Ectodermal cell (in vitro differentiated cells): Measurements from ENCODE around the gene TNFAIP1.

Experiments used
- H3K27ac ChIP-seq: 2 replicates; pipeline ENCODE4 v1.7.0; 2013; ENCODE audit warnings: mild to moderate bottlenecking, low read depth, low read length; ENCODE audit not compliant: insufficient read depth, poor library complexity, severe bottlenecking
- H3K27me3 ChIP-seq: 2 replicates; pipeline ENCODE4 v1.7.0; 2013; ENCODE audit warnings: mild to moderate bottlenecking, low read length; ENCODE audit not compliant: insufficient read depth, control insufficient read depth, poor library complexity, severe bottlenecking
- H3K36me3 ChIP-seq: one replicate; pipeline ENCODE4 v1.7.0; 2013; ENCODE audit warnings: low read length; ENCODE audit not compliant: control insufficient read depth, insufficient read depth
- H3K4me1 ChIP-seq: one replicate; pipeline ENCODE4 v1.7.0; 2013; ENCODE audit warnings: low read length; ENCODE audit not compliant: control insufficient read depth, insufficient read depth
- H3K4me3 ChIP-seq: 2 replicates; pipeline ENCODE4 v1.7.0; 2013; ENCODE audit warnings: low read depth, low read length, control low read depth; ENCODE audit not compliant: insufficient read depth
- H3K9me3 ChIP-seq: 2 replicates; pipeline ENCODE4 v1.7.0; 2013; ENCODE audit warnings: mild to moderate bottlenecking, low read length, moderate library complexity; ENCODE audit not compliant: control insufficient read depth
- WGBS, 2 experiments: methylation state at CpG; one replicate each; pipeline ENCODE4 v1.1.7; 2013; ENCODE audit warnings: missing lambda C conversion rate in 2 of 2; 5-methylcytosine and 5-hydroxymethylcytosine counted together

The TNFAIP1 gene

DNA sequence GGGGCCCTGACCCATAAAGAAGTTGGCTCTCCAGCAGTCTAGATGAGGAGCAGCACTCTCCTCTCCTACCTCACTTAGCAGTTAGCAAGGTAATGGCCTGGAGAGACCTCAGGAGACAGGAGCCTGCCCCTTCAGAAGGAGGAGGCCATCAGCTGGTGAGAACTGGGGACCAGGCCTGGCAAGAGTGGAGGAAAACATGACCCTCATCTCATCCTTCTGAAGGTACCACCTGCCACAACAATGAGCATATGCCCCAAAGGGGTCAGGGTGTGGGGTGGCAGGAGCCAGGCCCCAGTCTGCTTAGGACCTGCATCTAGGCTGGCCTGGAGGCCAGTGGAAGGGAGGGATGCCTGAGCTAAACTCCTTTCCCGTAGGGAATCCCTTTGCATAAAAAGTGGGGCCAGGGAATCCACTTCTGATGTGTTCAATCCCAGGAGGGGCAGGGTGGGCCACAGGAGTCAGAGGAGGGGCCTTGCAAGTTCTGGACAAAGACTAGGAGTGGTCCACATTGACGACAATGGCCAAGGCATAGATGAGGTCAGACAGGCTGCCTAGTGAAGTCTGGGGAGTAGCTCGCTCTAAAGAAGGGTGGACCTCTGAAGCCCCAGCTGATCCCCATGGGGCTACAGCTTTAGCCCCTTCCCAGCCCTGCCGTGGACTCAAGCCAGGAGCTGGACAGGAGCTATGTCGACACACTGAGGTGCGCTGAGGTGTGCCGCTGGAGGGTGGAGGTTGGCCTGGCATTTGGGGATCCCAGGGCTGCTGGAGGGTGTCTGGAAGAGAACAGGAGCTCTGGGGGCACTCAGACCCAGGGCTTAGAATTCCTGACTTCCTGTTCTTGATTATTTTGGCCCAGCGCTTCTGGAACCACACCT, 28.5 kb downstream of the TNFAIP1 start:
- Histone ChIP-seq H3K27me3 (no peaks in the 10 kb centered on the region), H3K9me3 (no peaks in the 10 kb centered on the region), H3K36me3 (peaks cover 11% of the 10 kb centered on the region), H3K27ac (no peak overlapping the region), H3K4me3 (no peak overlapping the region), H3K4me1 (no peaks in the 10 kb centered on the region)
- WGBS, 2 experiments, result 93 to 96% methylated on average over 8 of the region's 8 CpGs

- peaks cover 11% of the 10 kb centered on the region for H3K36me3 ChIP-seq
- H3K4me3 ChIP-seq, result no peak within 1 kb of the TSS
- no peak within 1 kb of the TSS for H3K27ac ChIP-seq
- WGBS, 2 experiments, result 90 to 92% methylated on average over 12 to 13 of the region's 13 CpGs
- no peaks in the 10 kb centered on the region for H3K9me3 ChIP-seq
- peaks cover 4% of the 10 kb centered on the region for H3K4me1 ChIP-seq
- no peaks in the 10 kb centered on the region for H3K27me3 ChIP-seq
These were observed 29.3 kb downstream of the TNFAIP1 start, which contains the start of gene SEBOX for GRCh38 chr17:28364665-28365363. SEBOX (minus strand) TSS chr17:28365199; CDS start chr17:28365151, 48 bp downstream.

DNA sequence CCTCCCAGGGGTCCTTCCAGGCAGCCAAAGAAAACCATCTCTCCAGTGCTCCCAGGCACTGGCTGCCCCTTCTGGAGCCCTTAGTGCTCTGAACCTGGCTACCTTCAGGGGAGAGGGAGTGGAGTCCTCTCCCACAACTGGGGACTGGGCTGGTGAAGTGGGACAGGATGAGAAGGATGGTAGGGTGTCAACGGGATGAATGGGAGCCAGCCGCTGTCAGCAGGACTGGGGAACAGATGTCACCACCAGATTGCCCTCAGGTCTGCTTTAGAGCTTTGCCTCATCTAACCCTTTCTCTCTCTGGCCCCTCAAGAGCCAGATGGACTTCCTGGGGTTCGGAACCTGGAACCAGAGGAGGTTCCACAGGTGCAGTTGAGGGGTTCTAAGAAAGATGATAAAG, 29.9 kb downstream of the TNFAIP1 start:
- H3K4me1 ChIP-seq, result peaks cover 9% of the 10 kb centered on the region
- H3K9me3 ChIP-seq, result no peaks in the 10 kb centered on the region
- peaks cover 6% of the 10 kb centered on the region for H3K36me3 ChIP-seq
- H3K27ac ChIP-seq, result no peak overlapping the region
- H3K27me3 ChIP-seq, result no peaks in the 10 kb centered on the region
- no peak overlapping the region for H3K4me3 ChIP-seq
- WGBS, 2 experiments, result 88 to 93% methylated on average over 3 of the region's 3 CpGs

GRCh38 chr17:28366605-28367004, 31.0 kb downstream of the TNFAIP1 start:
- Histone ChIP-seq H3K27me3 (no peaks in the 10 kb centered on the region), H3K4me3 (no peak overlapping the region), H3K9me3 (no peaks in the 10 kb centered on the region), H3K27ac (no peak overlapping the region), H3K36me3 (no peaks in the 10 kb centered on the region), H3K4me1 (peaks cover 13% of the 10 kb centered on the region)
- WGBS, 2 experiments, result 82% methylated on average over 1 of the region's 1 CpG

DNA sequence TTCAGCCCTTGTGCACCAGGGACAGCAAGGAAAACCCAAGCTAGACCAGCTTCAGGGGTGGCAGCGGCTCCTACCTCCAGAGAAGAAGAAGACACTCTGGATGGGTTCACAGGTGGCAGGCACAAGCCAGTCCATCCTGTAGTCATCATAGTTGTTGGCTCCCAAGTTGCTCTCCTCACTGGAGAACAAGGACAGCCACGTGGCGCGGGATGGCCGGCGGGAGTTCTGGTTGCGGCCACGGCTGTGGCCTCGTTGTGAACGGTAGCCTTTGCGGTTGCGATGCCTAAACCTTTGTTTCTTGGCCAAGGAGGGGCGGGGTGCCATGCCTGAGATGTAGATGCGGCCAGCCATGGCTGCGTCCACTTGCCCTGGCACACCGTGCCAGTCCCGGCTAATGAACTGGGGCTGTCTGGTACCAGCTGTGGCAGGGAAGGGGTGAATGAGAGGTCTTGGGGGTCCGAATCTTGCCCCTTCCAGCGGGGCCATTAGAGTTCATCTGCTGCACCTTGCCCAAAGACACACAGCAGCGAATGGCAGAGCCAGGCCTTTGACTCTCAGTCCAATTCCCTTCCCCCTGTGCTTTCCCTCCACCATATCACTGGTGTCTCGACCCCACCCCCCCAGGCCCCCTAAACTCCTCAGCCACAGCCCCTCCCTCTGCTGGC, 32.2 kb downstream of the TNFAIP1 start:
- peaks cover 13% of the 10 kb centered on the region for H3K4me1 ChIP-seq
- no peaks in the 10 kb centered on the region for H3K36me3 ChIP-seq
- H3K27me3 ChIP-seq, result peaks cover 11% of the 10 kb centered on the region
- H3K4me3 ChIP-seq, result no peak overlapping the region
- WGBS, 2 experiments, result 91 to 92% methylated on average over 21 of the region's 21 CpGs
- H3K27ac ChIP-seq, result no peak overlapping the region
- H3K9me3 ChIP-seq, result no peaks in the 10 kb centered on the region

DNA sequence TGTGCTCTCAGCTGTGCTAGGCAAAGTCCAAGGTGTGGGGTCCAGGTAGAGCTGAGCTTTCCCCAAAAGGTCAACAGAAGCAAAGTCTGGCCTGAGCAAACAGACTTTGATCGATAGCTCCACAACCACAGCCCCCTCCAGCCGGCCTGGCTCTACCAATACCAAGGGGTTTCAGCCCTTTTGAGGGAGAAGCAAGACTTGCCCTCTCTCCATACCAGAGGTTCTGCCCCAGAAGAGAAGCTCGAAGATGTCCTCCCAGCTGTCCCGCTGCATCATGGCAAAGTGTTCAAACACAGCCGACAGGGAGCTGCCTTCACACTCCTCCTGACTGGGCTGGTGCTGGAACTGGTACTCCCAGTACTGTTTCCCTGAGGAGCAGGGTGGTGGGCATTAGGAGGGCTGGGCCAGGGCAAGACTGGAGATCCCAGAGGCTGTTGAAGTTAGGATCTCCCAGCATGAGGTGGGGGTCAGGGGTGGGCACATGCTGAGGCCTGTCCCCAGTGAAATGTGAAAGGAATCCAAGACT, 32.8 kb downstream of the TNFAIP1 start:
- no peaks in the 10 kb centered on the region for H3K36me3 ChIP-seq
- no peak overlapping the region for H3K4me3 ChIP-seq
- peaks cover 17% of the 10 kb centered on the region for H3K27me3 ChIP-seq
- H3K4me1 ChIP-seq, result peaks cover 13% of the 10 kb centered on the region
- H3K9me3 ChIP-seq, result no peaks in the 10 kb centered on the region
- 90 to 96% methylated on average over 5 of the region's 5 CpGs for WGBS, 2 experiments
- H3K27ac ChIP-seq, result no peak overlapping the region

DNA sequence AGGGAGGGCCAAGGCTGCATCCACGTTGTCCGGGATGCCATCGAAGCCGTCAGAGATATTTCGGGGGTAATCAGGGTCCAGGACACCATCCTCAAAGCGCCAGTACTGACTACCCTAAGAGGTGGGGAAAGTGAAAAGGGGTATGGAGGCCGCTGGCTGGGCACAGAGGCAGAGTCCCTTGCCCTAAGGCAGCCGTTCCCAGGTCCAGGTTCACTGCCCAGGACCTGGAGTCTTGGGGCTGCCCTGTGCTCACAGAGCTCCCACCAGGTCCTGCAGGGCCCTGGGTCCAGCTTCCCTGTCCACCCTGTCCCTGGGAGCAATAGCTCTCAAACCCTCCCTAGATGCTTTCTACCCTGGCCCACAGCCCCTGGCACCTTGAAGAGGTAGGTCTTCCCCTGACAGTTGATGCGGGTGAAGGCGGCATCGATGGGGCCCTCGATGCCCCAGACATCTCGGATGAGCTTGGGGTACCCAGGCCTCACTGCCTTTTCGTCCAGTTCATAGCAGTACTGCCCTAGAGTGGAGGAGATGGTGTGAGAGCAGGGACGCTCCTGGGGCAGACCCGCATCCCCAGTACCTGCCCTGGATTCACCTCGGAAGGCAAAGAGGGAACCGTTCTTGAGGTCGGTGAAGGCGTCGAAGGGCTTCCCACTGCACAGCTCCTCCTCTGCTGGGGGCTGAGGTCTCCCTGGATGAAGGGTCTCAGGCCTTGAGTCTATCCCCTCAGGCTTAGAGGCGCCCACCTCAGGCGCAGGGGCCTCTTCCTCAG, 33.5 kb downstream of the TNFAIP1 start:
- Histone ChIP-seq H3K27ac (no peak overlapping the region), H3K4me1 (peaks cover 13% of the 10 kb centered on the region), H3K4me3 (no peak overlapping the region), H3K9me3 (no peaks in the 10 kb centered on the region), H3K36me3 (no peaks in the 10 kb centered on the region), H3K27me3 (peaks cover 24% of the 10 kb centered on the region)
- WGBS, 2 experiments, result 92 to 95% methylated on average over 23 of the region's 23 CpGs

DNA sequence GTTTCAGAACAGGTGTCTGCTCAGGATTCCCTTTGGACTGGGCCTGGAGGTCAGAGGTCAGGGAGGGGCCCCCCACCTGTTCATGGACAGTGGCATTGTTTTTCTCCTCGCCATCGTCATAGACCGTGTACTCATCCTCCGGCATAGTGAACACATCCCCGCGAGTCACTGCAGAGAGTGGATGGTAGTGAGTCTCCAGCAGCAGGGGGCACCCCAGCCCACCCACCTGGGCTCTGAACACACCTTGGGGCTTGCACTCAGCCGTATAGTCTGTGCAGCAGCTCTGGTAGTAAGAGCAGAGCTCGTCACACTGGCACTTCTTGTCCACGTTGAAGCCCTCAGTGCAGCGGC, 34.1 kb downstream of the TNFAIP1 start:
- H3K4me3 ChIP-seq, result no peak overlapping the region
- 83 to 87% methylated on average over 10 of the region's 10 CpGs for WGBS, 2 experiments
- no peaks in the 10 kb centered on the region for H3K36me3 ChIP-seq
- H3K4me1 ChIP-seq, result peaks cover 13% of the 10 kb centered on the region
- no peaks in the 10 kb centered on the region for H3K9me3 ChIP-seq
- peaks cover 30% of the 10 kb centered on the region for H3K27me3 ChIP-seq
- no peak overlapping the region for H3K27ac ChIP-seq

DNA sequence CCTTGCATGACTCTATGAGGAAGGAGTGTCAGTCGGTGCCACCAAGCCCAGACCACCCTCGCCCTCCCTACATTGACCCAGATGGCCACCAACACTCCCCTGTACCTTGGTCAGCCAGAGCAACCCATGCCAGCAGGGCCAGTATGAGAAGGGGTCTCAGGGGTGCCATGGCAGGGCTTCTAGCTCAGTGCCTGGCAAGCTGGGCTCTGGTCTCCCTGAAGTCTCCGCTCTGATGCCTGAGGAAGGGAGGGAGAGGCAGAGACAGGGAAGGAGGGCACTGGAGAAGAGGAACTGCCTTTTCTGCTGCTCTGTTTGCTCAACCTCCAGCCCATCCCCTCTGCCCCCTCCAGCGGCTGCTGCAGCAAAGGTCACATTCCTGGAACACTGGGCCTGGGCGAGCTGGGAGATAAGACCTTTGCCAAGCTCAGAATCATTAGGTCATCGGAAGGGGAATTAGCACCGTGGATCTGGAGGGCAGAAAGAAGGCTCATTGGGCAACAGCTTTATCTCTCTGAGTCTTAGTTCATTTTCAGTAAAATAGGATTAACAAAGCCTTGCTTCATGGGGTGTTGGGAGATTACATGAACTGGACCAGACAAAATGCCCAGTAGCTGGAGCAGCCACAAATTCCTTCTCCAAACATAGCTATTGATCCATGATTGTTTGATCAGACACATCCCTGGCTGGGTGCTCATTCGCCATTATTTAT, 34.6 kb downstream of the TNFAIP1 start, which contains the start of gene VTN:
Gene VTN, minus strand, starts transcription at position 273 of the 709 bp plus-strand sequence. Its CDS starts 104 bp downstream, at position 169.
- 50 to 55% methylated on average over 8 of the region's 8 CpGs for WGBS, 2 experiments
- H3K4me3 ChIP-seq, result no peak within 1 kb of the TSS
- H3K27ac ChIP-seq, result peak within 1 kb of the TSS; percentile 56

More for the DNA sequence above, 34.6 kb downstream of the TNFAIP1 start, which contains the start of gene VTN:
- Histone ChIP-seq H3K9me3 (no peaks in the 10 kb centered on the region), H3K27me3 (peaks cover 34% of the 10 kb centered on the region), H3K36me3 (no peaks in the 10 kb centered on the region), H3K4me1 (peaks cover 13% of the 10 kb centered on the region)
